Natural killer cell (primary cell): ENCODE data around the gene OR8G5. TPM values are rescaled to one million over a fixed set of nuclear protein-coding genes. Genes with fewer than 3 reads are reported as not detected.

Experiments
- ATAC-seq, 3 donors: fragments of 150-1000 bp in 2 of 3; fragments of 200-7000 bp in 1 of 3; cut with Tn5 transposase; 1 replicate in 1 of 3; 2 replicates in 2 of 3; pipeline ENCODE4 v1.10.0; 2021; ENCODE audit warnings: mild to moderate bottlenecking in 2 of 3, moderate library complexity in 2 of 3
- DNase-seq, 2 donors: peaks; one replicate each; pipeline versions ENCODE4 v3.0.0 to v3.0.0-alpha.2; 2013 to 2021; ENCODE audit warnings: mixed read lengths in 1 of 2
- H3K27ac ChIP-seq: one replicate; pipeline ENCODE4 v1.5.1; 2013; ENCODE audit warnings: mild to moderate bottlenecking, low read length
- H3K27me3 ChIP-seq: one replicate; pipeline ENCODE4 v1.6.1; 2013; ENCODE audit warnings: low read length; ENCODE audit not compliant: control insufficient read depth, insufficient read depth
- H3K36me3 ChIP-seq: one replicate; pipeline ENCODE4 v1.6.1; 2013; ENCODE audit warnings: low read length; ENCODE audit not compliant: control insufficient read depth, insufficient read depth
- H3K4me1 ChIP-seq: one replicate; pipeline ENCODE4 v1.6.1; 2013; ENCODE audit warnings: low read length; ENCODE audit not compliant: control insufficient read depth, insufficient read depth
- H3K4me3 ChIP-seq: one replicate; pipeline ENCODE4 v1.5.1; 2013; ENCODE audit warnings: low read length
- H3K9me3 ChIP-seq: one replicate; pipeline ENCODE4 v1.6.1; 2013; ENCODE audit warnings: low read length; ENCODE audit not compliant: control insufficient read depth, insufficient read depth
- H3K27ac Mint-ChIP-seq, 2 donors: one replicate each; pipeline ENCODE4 v1.8.0; 2022; ENCODE audit warnings: mild to moderate bottlenecking in 2 of 2, mixed read lengths in 2 of 2, moderate library complexity in 1 of 2
- H3K27me3 Mint-ChIP-seq, 2 donors: one replicate each; pipeline ENCODE4 v1.8.0; 2022; ENCODE audit warnings: low read depth in 2 of 2, mixed read lengths in 2 of 2
- H3K36me3 Mint-ChIP-seq: one replicate; pipeline ENCODE4 v1.8.0; 2022; ENCODE audit warnings: mixed read lengths
- H3K4me1 Mint-ChIP-seq, 2 donors: one replicate each; pipeline ENCODE4 v1.8.0; 2022; ENCODE audit warnings: mixed read lengths in 2 of 2
- H3K4me3 Mint-ChIP-seq: one replicate; pipeline ENCODE4 v1.8.0; 2022; ENCODE audit warnings: mild to moderate bottlenecking, moderate library complexity, mixed read lengths
- H3K9me3 Mint-ChIP-seq, 2 donors: one replicate each; pipeline ENCODE4 v1.8.0; 2022; ENCODE audit warnings: mixed read lengths in 2 of 2
- WGBS: methylation state at CpG from one replicate; pipeline ENCODE4 v1.1.7; 2013; ENCODE audit warnings: missing lambda C conversion rate; ENCODE audit not compliant: insufficient coverage; 5-methylcytosine and 5-hydroxymethylcytosine counted together
- intact Hi-C: fragments of 100-400 bp; cut with micrococcal nuclease; formaldehyde crosslinking; loops from one replicate; pipeline ENCODE4 v1.14.2; 2022
- total RNA-seq, 4 donors: library from RNA; stranded (reverse); fragments of 120-200 nt in 1 of 4; gene quantifications; one replicate each; pipeline versions ENCODE4 v1.2.3 to v1.2.4, GENCODE V29; 2013 to 2022
- TF ChIP-seq, protein P1 (sequence below): fragments of 200-600 bp; IDR thresholded peaks from one replicate; pipeline ENCODE4 v1.8.0; 2022; ENCODE audit warnings: antibody characterized with exemption

OR8G5 gene
- total RNA-seq, 3 donors from 2014 or later (not counting 1 experiment from before 2014, with no cell fraction given), result not detected

DNA sequence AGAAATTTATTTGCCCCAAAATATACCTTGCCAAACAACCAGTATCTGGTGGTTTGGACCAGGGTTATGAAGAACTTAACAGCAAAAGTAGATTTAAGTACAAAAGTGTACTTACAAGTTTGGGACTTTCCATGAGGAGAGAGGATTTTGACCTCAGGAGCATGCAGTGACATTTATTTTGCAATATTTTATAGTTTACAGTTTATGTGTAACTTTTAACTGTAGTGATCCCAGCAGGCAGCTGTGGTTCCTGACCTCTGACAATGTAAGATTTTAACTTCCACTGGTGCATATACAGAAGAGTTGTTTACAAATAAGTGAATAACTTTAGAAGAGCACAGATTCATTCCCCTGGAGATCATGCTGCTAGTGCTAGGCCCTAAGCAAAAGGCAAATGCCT lies 50.9 kb downstream of the OR8G5 start:
- intact Hi-C loops, result no loop called here
- Histone ChIP-seq H3K27me3 (no peaks in the 10 kb centered on the region), H3K9me3 (no peaks in the 10 kb centered on the region), H3K4me3 (no peak overlapping the region), H3K27ac (no peak overlapping the region), H3K4me1 (no peaks in the 10 kb centered on the region), H3K36me3 (no peaks in the 10 kb centered on the region)
- H3K4me3 Mint-ChIP-seq, result no peak overlapping the region
- no peak for ATAC-seq
- H3K27ac Mint-ChIP-seq, result no peak overlapping the region
- no peaks in the 10 kb centered on the region for H3K4me1 Mint-ChIP-seq
- H3K27me3 Mint-ChIP-seq, result peaks cover 8 to 11% of the 10 kb centered on the region in 2 donors
- TF ChIP-seq, protein P1, sequence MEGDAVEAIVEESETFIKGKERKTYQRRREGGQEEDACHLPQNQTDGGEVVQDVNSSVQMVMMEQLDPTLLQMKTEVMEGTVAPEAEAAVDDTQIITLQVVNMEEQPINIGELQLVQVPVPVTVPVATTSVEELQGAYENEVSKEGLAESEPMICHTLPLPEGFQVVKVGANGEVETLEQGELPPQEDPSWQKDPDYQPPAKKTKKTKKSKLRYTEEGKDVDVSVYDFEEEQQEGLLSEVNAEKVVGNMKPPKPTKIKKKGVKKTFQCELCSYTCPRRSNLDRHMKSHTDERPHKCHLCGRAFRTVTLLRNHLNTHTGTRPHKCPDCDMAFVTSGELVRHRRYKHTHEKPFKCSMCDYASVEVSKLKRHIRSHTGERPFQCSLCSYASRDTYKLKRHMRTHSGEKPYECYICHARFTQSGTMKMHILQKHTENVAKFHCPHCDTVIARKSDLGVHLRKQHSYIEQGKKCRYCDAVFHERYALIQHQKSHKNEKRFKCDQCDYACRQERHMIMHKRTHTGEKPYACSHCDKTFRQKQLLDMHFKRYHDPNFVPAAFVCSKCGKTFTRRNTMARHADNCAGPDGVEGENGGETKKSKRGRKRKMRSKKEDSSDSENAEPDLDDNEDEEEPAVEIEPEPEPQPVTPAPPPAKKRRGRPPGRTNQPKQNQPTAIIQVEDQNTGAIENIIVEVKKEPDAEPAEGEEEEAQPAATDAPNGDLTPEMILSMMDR, result no peak
- no peaks in the 10 kb centered on the region for H3K36me3 Mint-ChIP-seq
- DNase-seq, result no peak
- no peaks in the 10 kb centered on the region for H3K9me3 Mint-ChIP-seq

DNA sequence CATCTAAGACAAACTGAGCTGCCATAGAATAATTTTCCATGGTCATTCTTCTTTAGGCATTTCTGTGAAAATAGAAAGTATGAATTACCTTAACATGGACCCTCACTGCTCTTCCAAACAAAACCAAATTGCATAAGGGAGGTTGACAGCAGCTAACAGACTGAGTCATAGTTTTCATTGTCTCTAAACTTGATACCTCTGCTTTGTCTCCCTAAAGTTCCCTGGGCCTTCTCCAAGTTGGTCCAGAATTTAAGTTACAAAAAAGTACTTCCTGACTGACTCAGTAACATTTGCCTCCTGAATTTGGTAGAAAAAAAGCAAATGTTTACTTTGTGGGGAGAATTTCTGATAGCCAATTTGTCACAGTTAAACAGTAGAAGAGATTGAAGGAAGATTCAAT lies 54.5 kb downstream of the OR8G5 start:
- no peaks in the 10 kb centered on the region for H3K27me3 ChIP-seq
- no peaks in the 10 kb centered on the region for H3K4me1 Mint-ChIP-seq
- peaks cover 11 to 12% of the 10 kb centered on the region in 2 donors for H3K27me3 Mint-ChIP-seq
- intact Hi-C loops, result no loop called here
- H3K27ac Mint-ChIP-seq, result no peak overlapping the region
- H3K9me3 ChIP-seq, result no peaks in the 10 kb centered on the region
- TF ChIP-seq, protein P1, result no peak
- ATAC-seq (no peak), DNase-seq (no peak)
- H3K36me3 ChIP-seq, result no peaks in the 10 kb centered on the region
- peaks cover 0 to 2% of the 10 kb centered on the region in 2 donors for H3K9me3 Mint-ChIP-seq
- no peak overlapping the region for H3K4me3 ChIP-seq
- H3K27ac ChIP-seq, result no peak overlapping the region
- H3K36me3 Mint-ChIP-seq, result no peaks in the 10 kb centered on the region
- no peaks in the 10 kb centered on the region for H3K4me1 ChIP-seq
- H3K4me3 Mint-ChIP-seq, result no peak overlapping the region

DNA sequence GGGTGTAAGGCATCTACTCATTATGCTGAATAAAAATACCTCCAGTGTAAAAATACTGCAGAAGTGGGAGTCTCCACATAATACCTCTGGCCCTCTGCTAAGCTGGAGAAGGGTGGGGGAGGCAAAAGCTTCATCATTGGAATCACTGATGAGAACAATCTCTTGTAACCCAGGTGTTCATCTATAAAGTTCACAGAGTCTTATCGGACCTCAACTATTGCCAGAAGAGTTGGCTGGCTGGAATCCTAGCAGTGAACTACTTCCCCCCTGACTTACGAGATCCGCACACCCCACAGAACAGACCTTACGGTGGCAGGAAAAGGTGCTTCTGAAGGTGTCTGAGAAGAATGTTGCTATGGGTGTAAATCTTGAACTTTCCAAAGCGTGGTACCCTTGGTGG lies 55.1 kb downstream of the OR8G5 start:
- no peaks in the 10 kb centered on the region for H3K27me3 ChIP-seq
- Mint-ChIP-seq H3K4me3 (no peak overlapping the region), H3K4me1 (no peaks in the 10 kb centered on the region), H3K27me3 (peaks cover 11 to 12% of the 10 kb centered on the region in 2 donors), H3K27ac (no peak overlapping the region), H3K36me3 (no peaks in the 10 kb centered on the region), H3K9me3 (peaks cover 0 to 2% of the 10 kb centered on the region in 2 donors)
- no peaks in the 10 kb centered on the region for H3K9me3 ChIP-seq
- TF ChIP-seq, protein P1, result no peak
- intact Hi-C loops, result no loop called here
- 86% methylated on average over 5 of the region's 5 CpGs for WGBS
- no peaks in the 10 kb centered on the region for H3K36me3 ChIP-seq
- no peak overlapping the region for H3K27ac ChIP-seq
- no peaks in the 10 kb centered on the region for H3K4me1 ChIP-seq
- no peak for ATAC-seq
- no peak for DNase-seq
- H3K4me3 ChIP-seq, result no peak overlapping the region

DNA sequence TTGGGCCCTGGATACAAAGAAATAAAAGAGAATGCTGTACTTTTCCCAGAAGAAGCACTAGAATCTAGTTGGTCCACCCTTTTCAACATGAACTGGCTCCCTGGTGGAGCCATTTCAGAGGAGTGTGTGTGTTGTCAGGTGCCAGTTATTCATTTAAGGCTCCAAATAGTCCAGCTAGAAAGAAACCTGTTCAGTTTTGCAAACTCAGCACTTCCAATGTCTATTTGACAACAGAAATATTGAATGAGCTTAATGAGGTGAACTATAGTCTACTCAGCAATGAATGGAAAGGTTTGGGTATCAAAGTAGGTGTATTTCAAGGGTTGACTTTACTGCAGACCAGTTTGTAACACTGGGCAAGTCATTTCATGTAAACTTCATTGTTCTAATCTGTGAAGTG lies 55.5 kb downstream of the OR8G5 start:
- H3K27ac Mint-ChIP-seq, result no peak overlapping the region
- H3K9me3 ChIP-seq, result no peaks in the 10 kb centered on the region
- H3K4me3 ChIP-seq, result no peak overlapping the region
- no peaks in the 10 kb centered on the region for H3K27me3 ChIP-seq
- intact Hi-C loops, result no loop called here
- H3K4me1 ChIP-seq, result no peaks in the 10 kb centered on the region
- H3K36me3 ChIP-seq, result no peaks in the 10 kb centered on the region
- no peak for ATAC-seq
- TF ChIP-seq, protein P1, result no peak
- DNase-seq, result no peak
- H3K4me3 Mint-ChIP-seq, result no peak overlapping the region
- peaks cover 15 to 16% of the 10 kb centered on the region in 2 donors for H3K27me3 Mint-ChIP-seq
- H3K27ac ChIP-seq, result no peak overlapping the region
- peaks cover 0 to 2% of the 10 kb centered on the region in 2 donors for H3K9me3 Mint-ChIP-seq
- H3K4me1 Mint-ChIP-seq, result no peaks in the 10 kb centered on the region
- no peaks in the 10 kb centered on the region for H3K36me3 Mint-ChIP-seq
